Measurements from ENCODE around the gene DNAH3. TPM values are rescaled to one million over a fixed set of nuclear protein-coding genes. Genes with fewer than 3 reads are reported as not detected.

DNAH3 gene
- total RNA-seq, 1 experiment from 2014 or later = 0.57 TPM

DNA sequence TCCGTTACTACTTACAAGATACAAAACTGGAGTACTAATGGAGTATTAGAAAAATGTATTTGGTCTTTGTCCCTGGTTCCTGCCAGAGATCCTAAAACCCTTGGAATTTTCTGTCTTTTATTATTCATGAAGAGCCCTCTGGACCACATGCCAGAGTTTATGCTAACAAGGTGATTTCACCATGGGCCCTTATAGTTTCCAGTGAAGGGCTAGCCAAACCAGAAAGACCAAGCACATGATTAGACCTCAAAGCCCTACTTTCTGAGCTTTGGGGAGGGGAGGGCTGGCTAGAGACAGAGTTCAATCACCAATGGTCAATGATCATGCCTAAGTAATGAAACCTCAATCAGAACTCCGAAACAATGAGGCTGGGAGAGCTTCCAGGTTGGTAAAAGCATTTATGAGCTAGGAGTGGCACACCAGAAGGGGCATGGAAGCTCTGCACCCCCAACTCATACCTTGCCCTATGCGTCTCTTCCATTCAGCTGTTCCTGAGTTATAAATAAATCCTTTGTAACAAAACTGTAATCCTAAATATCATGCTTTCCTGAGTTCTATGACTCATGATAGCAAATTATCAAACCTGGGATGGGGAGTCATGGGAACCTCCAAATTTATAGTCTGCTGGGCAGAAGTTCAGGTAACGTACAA lies 260.9 kb downstream of the DNAH3 start (continued):
- TF ChIP-seq AR (CRISPR knock-in tag; IDR thresholded peaks at IDR 0.05) = no peak
- no peak for TF ChIP-seq ZNF121 (CRISPR knock-in tag; IDR thresholded peaks at IDR 0.05)
- no peak for TF ChIP-seq ZBTB21 (CRISPR knock-in tag; IDR thresholded peaks at IDR 0.05; ENCODE audit: borderline replicate concordance)
- TF ChIP-seq ZNF512 (CRISPR knock-in tag; IDR thresholded peaks at IDR 0.05; ENCODE audit: borderline replicate concordance) = no peak
- TF ChIP-seq, protein P1, sequence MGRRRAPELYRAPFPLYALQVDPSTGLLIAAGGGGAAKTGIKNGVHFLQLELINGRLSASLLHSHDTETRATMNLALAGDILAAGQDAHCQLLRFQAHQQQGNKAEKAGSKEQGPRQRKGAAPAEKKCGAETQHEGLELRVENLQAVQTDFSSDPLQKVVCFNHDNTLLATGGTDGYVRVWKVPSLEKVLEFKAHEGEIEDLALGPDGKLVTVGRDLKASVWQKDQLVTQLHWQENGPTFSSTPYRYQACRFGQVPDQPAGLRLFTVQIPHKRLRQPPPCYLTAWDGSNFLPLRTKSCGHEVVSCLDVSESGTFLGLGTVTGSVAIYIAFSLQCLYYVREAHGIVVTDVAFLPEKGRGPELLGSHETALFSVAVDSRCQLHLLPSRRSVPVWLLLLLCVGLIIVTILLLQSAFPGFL (CRISPR knock-in tag; IDR thresholded peaks at IDR 0.05; ENCODE audit: borderline replicate concordance) = no peak
- no peak for TF ChIP-seq ZNF219 (CRISPR knock-in tag; IDR thresholded peaks at IDR 0.05; ENCODE audit: borderline replicate concordance)
- TF ChIP-seq IRF2 (CRISPR knock-in tag; IDR thresholded peaks at IDR 0.05; ENCODE audit: borderline replicate concordance, low read depth) = no peak
- TF ChIP-seq SMAD3 (CRISPR knock-in tag; IDR thresholded peaks at IDR 0.05; ENCODE audit: borderline replicate concordance) = no peak
- TF ChIP-seq, protein P2, sequence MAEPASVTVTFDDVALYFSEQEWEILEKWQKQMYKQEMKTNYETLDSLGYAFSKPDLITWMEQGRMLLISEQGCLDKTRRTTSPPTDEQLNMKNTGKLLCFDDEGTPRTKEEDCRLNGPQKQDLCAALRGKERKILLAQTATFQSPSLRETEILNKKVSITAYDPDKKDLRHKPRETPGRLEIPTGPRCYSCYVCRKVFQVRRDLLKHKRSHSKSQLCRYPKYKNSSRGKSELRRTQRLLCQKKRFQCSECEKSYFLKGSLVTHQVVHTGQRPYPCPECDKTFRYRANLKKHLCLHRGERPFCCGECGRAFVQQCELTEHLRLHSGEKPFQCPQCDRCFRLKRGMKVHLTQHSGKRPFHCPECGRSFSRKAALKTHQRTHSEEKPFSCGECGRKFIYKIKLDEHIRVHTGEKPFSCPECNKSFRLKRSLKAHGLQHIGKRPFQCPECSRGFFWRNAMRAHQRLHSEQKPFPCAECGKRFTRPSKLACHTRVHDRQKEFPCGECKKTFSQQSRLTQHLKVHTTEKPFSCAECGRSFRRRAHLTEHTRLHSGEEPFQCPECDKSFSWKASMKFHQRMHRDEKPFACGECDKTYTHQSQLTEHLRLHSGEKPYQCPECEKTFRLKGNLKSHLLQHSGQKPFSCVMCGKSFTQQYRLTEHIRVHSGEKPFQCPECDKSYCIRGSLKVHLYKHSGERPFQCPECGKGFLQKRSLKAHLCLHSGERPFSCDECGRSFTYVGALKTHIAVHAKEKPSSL (CRISPR knock-in tag; conservative IDR thresholded peaks at IDR 0.05) = no peak
- TF ChIP-seq GRHL2 (CRISPR knock-in tag; IDR thresholded peaks at IDR 0.05; ENCODE audit: insufficient replicate concordance, severe bottlenecking) = no peak
- TF ChIP-seq, protein P3, sequence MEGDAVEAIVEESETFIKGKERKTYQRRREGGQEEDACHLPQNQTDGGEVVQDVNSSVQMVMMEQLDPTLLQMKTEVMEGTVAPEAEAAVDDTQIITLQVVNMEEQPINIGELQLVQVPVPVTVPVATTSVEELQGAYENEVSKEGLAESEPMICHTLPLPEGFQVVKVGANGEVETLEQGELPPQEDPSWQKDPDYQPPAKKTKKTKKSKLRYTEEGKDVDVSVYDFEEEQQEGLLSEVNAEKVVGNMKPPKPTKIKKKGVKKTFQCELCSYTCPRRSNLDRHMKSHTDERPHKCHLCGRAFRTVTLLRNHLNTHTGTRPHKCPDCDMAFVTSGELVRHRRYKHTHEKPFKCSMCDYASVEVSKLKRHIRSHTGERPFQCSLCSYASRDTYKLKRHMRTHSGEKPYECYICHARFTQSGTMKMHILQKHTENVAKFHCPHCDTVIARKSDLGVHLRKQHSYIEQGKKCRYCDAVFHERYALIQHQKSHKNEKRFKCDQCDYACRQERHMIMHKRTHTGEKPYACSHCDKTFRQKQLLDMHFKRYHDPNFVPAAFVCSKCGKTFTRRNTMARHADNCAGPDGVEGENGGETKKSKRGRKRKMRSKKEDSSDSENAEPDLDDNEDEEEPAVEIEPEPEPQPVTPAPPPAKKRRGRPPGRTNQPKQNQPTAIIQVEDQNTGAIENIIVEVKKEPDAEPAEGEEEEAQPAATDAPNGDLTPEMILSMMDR (IDR thresholded peaks at IDR 0.05) = no peak
- TF ChIP-seq, protein P4, sequence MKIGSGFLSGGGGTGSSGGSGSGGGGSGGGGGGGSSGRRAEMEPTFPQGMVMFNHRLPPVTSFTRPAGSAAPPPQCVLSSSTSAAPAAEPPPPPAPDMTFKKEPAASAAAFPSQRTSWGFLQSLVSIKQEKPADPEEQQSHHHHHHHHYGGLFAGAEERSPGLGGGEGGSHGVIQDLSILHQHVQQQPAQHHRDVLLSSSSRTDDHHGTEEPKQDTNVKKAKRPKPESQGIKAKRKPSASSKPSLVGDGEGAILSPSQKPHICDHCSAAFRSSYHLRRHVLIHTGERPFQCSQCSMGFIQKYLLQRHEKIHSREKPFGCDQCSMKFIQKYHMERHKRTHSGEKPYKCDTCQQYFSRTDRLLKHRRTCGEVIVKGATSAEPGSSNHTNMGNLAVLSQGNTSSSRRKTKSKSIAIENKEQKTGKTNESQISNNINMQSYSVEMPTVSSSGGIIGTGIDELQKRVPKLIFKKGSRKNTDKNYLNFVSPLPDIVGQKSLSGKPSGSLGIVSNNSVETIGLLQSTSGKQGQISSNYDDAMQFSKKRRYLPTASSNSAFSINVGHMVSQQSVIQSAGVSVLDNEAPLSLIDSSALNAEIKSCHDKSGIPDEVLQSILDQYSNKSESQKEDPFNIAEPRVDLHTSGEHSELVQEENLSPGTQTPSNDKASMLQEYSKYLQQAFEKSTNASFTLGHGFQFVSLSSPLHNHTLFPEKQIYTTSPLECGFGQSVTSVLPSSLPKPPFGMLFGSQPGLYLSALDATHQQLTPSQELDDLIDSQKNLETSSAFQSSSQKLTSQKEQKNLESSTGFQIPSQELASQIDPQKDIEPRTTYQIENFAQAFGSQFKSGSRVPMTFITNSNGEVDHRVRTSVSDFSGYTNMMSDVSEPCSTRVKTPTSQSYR (CRISPR knock-in tag; IDR thresholded peaks at IDR 0.05) = no peak
- TF ChIP-seq ATF2 (CRISPR knock-in tag; IDR thresholded peaks at IDR 0.05; ENCODE audit: borderline replicate concordance, low read depth) = no peak
